Left lung (tissue), 10 donors: ENCODE results near the gene MYBPC2. TPM values are rescaled to one million over a fixed set of nuclear protein-coding genes. Genes with fewer than 3 reads are reported as not detected.

Experiments used
- ATAC-seq: fragments of 200-7000 bp; cut with Tn5 transposase; one replicate; pipeline ENCODE4 v1.9.1; 2020; ENCODE audit warnings: moderate library complexity
- DNase-seq, 4 donors: peaks; one replicate each; pipeline ENCODE4 v3.0.0-alpha.2; 2013 to 2020
- H3K27ac ChIP-seq, 2 donors: fragments of 200-600 bp; sonication (generic) in 1 of 2; one replicate each; pipeline versions ENCODE4 v1.5.0 to v1.8.0; 2020 to 2021
- H3K27me3 ChIP-seq, 2 donors: fragments of 200-600 bp; sonication (generic) in 1 of 2; one replicate each; pipeline versions ENCODE4 v1.5.0 to v1.8.0; 2020 to 2021
- H3K36me3 ChIP-seq, 2 donors: fragments of 200-600 bp; sonication (generic) in 1 of 2; one replicate each; pipeline versions ENCODE4 v1.5.0 to v1.8.0; 2020 to 2021
- H3K4me1 ChIP-seq, 2 donors: fragments of 200-600 bp; one replicate each; pipeline ENCODE4 v1.8.0; 2021
- H3K4me3 ChIP-seq, 2 donors: fragments of 200-600 bp; sonication (generic) in 1 of 2; one replicate each; pipeline versions ENCODE4 v1.5.0 to v1.8.0; 2020 to 2021; ENCODE audit warnings: mild to moderate bottlenecking in 1 of 2
- H3K9me3 ChIP-seq, 2 donors: fragments of 200-600 bp; sonication (generic) in 1 of 2; one replicate each; pipeline versions ENCODE4 v1.5.0 to v1.8.0; 2020 to 2021
- intact Hi-C, 2 donors: fragments of 100-400 bp; cut with DNase I; formaldehyde crosslinking; loops; one replicate each; pipeline versions ENCODE4 v1.11.2 to v1.14.2; 2022
- polyA plus RNA-seq, 6 donors: library from polyadenylated mRNA; unstranded; fragments of 120-200 nt; gene quantifications; one replicate each; pipeline ENCODE4 v1.2.1, GENCODE V29; 2013; ENCODE audit not compliant: insufficient read length in 6 of 6
- total RNA-seq, 2 donors: library from RNA; stranded (reverse); fragmentation: NEBNext Ultra II Directional; extraction: Animal tissue kit (Norgen Biotek cat#: 25700); gene quantifications; one replicate each; pipeline ENCODE4 v1.2.1, GENCODE V29; 2021
- TF ChIP-seq, protein P1 (sequence below), 2 donors: fragments of 200-600 bp; sonication (generic) in 1 of 2; IDR thresholded peaks; one replicate each; pipeline versions ENCODE4 v1.5.0 to v1.8.0; 2021; ENCODE audit warnings: antibody characterized with exemption in 2 of 2
- donor health status: DM: no; HTN: yes; CAD: no.
- donor health status: DM: no; HTN: no; CAD: no.

MYBPC2 gene
- total and polyA plus RNA-seq, 8 donors, result 0.06 to 0.70 (median 0.21) TPM; not detected in 2

- no peaks in the 10 kb centered on the region for H3K9me3 ChIP-seq
- ATAC-seq, result no peak
- intact Hi-C loops, result loop anchor here in 1 of 2 donors (10.0 kb wide), 1 partner anchor 48 kb away; the partner anchor contains the start of gene NAPSA
- DNase-seq, result no peak
- TF ChIP-seq, protein P1, sequence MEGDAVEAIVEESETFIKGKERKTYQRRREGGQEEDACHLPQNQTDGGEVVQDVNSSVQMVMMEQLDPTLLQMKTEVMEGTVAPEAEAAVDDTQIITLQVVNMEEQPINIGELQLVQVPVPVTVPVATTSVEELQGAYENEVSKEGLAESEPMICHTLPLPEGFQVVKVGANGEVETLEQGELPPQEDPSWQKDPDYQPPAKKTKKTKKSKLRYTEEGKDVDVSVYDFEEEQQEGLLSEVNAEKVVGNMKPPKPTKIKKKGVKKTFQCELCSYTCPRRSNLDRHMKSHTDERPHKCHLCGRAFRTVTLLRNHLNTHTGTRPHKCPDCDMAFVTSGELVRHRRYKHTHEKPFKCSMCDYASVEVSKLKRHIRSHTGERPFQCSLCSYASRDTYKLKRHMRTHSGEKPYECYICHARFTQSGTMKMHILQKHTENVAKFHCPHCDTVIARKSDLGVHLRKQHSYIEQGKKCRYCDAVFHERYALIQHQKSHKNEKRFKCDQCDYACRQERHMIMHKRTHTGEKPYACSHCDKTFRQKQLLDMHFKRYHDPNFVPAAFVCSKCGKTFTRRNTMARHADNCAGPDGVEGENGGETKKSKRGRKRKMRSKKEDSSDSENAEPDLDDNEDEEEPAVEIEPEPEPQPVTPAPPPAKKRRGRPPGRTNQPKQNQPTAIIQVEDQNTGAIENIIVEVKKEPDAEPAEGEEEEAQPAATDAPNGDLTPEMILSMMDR (IDR thresholded peaks at IDR 0.05), result no peak
- H3K4me3 ChIP-seq, result no peak overlapping the region
- H3K27me3 ChIP-seq, result peaks cover 0 to 6% of the 10 kb centered on the region in 2 donors
- peaks cover 0 to 22% of the 10 kb centered on the region in 2 donors for H3K4me1 ChIP-seq
- peaks cover 0 to 48% of the 10 kb centered on the region in 2 donors for H3K36me3 ChIP-seq
- H3K27ac ChIP-seq, result no peak overlapping the region
Observed at GRCh38 chr19:50412419-50412818, 20.3 kb upstream of the MYBPC2 start.

DNA sequence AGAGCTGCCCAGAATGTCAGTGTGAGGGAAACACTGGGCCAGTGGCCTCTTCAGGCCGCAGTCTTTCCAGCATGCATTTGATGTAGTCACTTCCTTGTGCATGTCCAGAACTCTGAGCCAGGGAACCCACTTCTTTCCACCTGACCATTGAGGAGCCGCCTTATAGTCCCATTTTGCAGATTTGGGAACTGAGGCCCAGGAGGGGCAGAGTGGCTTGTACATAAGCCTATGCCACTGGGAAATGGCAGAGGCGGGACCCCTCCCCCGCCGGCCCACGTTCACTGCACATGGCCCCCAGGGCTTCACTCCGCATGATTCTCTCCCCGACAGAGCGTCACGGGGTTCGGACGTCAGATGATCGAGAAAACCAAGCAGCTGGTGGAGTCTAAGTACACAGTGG lies 19.6 kb upstream of the MYBPC2 start:
- Histone ChIP-seq H3K36me3 (peaks cover 0 to 41% of the 10 kb centered on the region in 2 donors), H3K4me1 (peaks cover 0 to 24% of the 10 kb centered on the region in 2 donors), H3K9me3 (no peaks in the 10 kb centered on the region), H3K27me3 (peaks cover 2 to 12% of the 10 kb centered on the region in 2 donors), H3K4me3 (no peak overlapping the region), H3K27ac (no peak overlapping the region)
- TF ChIP-seq, protein P1 (IDR thresholded peaks at IDR 0.05), result no peak
- DNase-seq (no peak), ATAC-seq (no peak)
- intact Hi-C loops, result loop anchor here in 1 of 2 donors (10.0 kb wide), 1 partner anchor 48 kb away; the partner anchor contains the start of gene NAPSA

DNA sequence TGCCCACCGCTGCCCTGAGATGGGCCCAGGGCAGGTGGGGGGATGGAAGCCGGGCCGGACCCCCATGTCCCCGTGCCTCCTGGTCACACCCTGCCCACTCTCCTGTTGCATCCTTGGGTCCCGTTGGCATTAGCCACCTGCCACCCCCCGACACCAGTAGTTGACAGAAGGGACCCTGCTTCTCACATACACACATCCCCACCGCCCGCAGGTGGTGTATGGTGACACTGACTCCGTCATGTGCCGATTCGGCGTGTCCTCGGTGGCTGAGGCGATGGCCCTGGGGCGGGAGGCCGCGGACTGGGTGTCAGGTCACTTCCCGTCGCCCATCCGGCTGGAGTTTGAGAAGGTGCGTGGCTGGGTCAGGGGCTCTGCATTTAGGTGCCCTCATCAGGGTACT lies 19.2 kb upstream of the MYBPC2 start:
- Histone ChIP-seq H3K9me3 (no peaks in the 10 kb centered on the region), H3K36me3 (peaks cover 0 to 36% of the 10 kb centered on the region in 2 donors), H3K4me3 (no peak overlapping the region), H3K27ac (no peak overlapping the region), H3K27me3 (peaks cover 5 to 17% of the 10 kb centered on the region in 2 donors), H3K4me1 (peaks cover 0 to 28% of the 10 kb centered on the region in 2 donors)
- DNase-seq (no peak), ATAC-seq (no peak)
- TF ChIP-seq, protein P1 (IDR thresholded peaks at IDR 0.05), result no peak
- intact Hi-C loops, result loop anchor here in 1 of 2 donors (10.0 kb wide), 1 partner anchor 49 kb away; the partner anchor contains the start of gene NAPSA

DNA sequence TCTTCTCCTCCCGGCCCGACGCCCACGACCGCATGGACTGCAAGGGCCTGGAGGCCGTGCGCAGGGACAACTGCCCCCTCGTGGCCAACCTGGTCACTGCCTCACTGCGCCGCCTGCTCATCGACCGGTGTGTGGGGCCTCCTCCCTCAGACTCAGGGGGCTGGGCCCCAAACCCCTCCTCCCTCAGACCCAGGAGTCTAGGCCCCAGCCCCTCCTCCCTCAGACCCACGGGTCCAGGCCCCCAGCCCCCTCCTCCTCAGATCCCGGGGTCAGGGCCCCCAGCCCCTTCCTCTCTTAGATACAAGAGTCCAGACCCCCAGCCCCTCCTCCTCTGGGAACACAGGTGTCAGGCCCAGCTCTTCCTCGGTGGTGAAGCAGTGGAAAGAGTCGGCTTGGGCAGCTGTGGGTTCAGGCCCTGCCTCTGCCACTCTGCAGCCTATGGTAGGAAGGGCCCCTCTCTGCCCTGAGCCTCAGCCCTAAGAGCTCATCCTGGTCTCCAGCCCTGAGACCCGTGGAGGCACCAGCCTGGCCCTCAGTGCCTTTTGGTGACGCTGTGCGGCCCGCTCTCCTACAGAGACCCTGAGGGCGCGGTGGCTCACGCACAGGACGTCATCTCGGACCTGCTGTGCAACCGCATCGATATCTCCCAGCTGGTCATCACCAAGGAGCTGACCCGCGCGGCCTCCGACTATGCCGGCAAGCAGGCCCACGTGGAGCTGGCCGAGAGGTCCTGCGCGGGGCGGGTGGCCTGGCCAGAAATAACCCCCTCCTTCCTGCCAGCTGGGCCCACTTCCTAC lies 17.6 kb upstream of the MYBPC2 start:
- DNase-seq, result peak; percentile 33 to 96 (median 74)
- intact Hi-C loops, result loop anchor here in 1 of 2 donors (10.0 kb wide), 1 partner anchor 50 kb away; the partner anchor contains the start of gene NAPSA
- Histone ChIP-seq H3K36me3 (peaks cover 0 to 21% of the 10 kb centered on the region in 2 donors), H3K27ac (no peak overlapping the region), H3K9me3 (no peaks in the 10 kb centered on the region), H3K4me3 (peak overlapping the region in 1 of 2 donors; percentile 17), H3K4me1 (peaks cover 0 to 32% of the 10 kb centered on the region in 2 donors), H3K27me3 (peaks cover 18 to 32% of the 10 kb centered on the region in 2 donors)
- ATAC-seq, result peak; percentile 92
- TF ChIP-seq, protein P1 (IDR thresholded peaks at IDR 0.05), result peak; percentile 90 to 94

DNA sequence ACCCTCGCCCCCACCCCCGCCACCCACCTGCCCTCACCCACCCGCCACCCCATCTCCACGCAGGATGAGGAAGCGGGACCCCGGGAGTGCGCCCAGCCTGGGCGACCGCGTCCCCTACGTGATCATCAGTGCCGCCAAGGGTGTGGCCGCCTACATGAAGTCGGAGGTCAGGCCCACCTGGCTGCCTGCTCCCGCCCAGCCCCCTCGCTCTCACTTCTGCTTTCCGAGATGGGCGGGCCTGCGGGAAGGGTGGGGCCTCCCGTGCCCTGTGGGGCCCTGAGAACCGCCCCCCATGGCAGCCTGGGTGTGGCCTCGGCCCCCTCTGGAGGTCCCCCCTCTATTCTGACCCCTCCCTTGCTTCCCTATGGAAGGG lies 17.0 kb upstream of the MYBPC2 start:
- TF ChIP-seq, protein P1 (IDR thresholded peaks at IDR 0.05), result no peak
- peak overlapping the region in 1 of 2 donors; percentile 17 for H3K4me3 ChIP-seq
- peaks cover 18 to 36% of the 10 kb centered on the region in 2 donors for H3K27me3 ChIP-seq
- H3K4me1 ChIP-seq, result peaks cover 0 to 32% of the 10 kb centered on the region in 2 donors
- intact Hi-C loops, result loop anchor here in 1 of 2 donors (10.0 kb wide), 1 partner anchor 51 kb away; the partner anchor contains the start of gene NAPSA
- H3K27ac ChIP-seq, result no peak overlapping the region
- ATAC-seq, result peak; percentile 54
- DNase-seq, result peak in 2 of 4 donors; percentile 77 to 89
- peaks cover 0 to 17% of the 10 kb centered on the region in 2 donors for H3K36me3 ChIP-seq
- H3K9me3 ChIP-seq, result no peaks in the 10 kb centered on the region
